ENCODE measurements around the gene ACOT13.
"Not testable (repeated sequence)": the region's sequence is repeated elsewhere in the genome, so short reads cannot be mapped to it uniquely, and the experiment has no call there.

DNA sequence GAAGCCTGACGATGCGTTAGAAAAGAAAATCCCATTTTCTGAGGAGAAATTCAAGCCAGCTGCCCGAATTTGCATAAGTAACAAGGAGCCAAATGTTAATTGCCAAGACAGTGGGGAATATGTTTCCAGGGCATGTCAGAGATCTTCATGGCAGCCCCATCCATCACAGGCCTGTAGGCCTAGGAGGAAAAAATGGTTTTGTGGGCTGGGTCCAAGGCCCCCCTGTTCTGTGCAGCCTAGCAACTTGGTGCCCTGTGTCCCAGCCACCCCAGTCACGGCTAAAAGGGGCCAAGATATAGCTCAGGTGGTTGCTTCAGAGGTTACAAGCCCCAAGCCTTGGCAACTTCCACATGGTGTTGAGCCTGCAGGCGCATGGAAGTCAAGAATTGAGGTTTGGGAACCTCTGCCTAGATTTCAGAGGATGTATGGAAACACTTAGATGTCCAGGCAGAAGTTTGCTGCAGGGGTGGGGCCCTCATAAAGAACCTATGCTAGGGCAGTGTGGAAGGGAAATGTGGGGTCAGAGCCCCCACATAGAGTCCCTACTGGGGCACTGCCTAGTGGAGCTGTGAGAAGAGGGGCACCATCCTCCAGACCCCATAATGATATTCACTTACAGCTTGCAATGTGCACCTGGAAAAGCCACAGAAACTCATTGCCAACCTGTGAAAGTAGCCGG, 64.7 kb downstream of the ACOT13 start:
- TF ChIP-seq, protein P1, sequence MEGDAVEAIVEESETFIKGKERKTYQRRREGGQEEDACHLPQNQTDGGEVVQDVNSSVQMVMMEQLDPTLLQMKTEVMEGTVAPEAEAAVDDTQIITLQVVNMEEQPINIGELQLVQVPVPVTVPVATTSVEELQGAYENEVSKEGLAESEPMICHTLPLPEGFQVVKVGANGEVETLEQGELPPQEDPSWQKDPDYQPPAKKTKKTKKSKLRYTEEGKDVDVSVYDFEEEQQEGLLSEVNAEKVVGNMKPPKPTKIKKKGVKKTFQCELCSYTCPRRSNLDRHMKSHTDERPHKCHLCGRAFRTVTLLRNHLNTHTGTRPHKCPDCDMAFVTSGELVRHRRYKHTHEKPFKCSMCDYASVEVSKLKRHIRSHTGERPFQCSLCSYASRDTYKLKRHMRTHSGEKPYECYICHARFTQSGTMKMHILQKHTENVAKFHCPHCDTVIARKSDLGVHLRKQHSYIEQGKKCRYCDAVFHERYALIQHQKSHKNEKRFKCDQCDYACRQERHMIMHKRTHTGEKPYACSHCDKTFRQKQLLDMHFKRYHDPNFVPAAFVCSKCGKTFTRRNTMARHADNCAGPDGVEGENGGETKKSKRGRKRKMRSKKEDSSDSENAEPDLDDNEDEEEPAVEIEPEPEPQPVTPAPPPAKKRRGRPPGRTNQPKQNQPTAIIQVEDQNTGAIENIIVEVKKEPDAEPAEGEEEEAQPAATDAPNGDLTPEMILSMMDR (conservative IDR thresholded peaks at IDR 0.05; ENCODE audit: low read depth, low read length) = not testable (repeated sequence)
- not testable (repeated sequence) for TF ChIP-seq RFX5 (IDR thresholded peaks at IDR 0.05; ENCODE audit: low read depth, low read length); POLR2A (IDR thresholded peaks at IDR 0.05; ENCODE audit: low read depth, low read length); RAD21 (IDR thresholded peaks at IDR 0.05; ENCODE audit: low read length); BHLHE40 (IDR thresholded peaks at IDR 0.05; ENCODE audit: low read depth, low read length); NFE2L2 (IDR thresholded peaks at IDR 0.05; ENCODE audit: low read depth, low read length); CEBPB (IDR thresholded peaks at IDR 0.05; ENCODE audit: low read depth, low read length); MXI1 (IDR thresholded peaks at IDR 0.05; ENCODE audit: borderline replicate concordance, low read depth, low read length); RCOR1 (IDR thresholded peaks at IDR 0.05; ENCODE audit: insufficient replicate concordance, low read length); MAZ (IDR thresholded peaks at IDR 0.05; ENCODE audit: borderline replicate concordance, low read depth, low read length); FOS (IDR thresholded peaks at IDR 0.05; ENCODE audit: low read depth, low read length)
- TF ChIP-seq, protein P2, sequence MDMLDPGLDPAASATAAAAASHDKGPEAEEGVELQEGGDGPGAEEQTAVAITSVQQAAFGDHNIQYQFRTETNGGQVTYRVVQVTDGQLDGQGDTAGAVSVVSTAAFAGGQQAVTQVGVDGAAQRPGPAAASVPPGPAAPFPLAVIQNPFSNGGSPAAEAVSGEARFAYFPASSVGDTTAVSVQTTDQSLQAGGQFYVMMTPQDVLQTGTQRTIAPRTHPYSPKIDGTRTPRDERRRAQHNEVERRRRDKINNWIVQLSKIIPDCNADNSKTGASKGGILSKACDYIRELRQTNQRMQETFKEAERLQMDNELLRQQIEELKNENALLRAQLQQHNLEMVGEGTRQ (IDR thresholded peaks at IDR 0.05; ENCODE audit: low read depth, low read length) = not testable (repeated sequence)
